WTC11 (cell line): ENCODE data around the gene AGAP1. TPM values are rescaled to one million over a fixed set of nuclear protein-coding genes. Genes with fewer than 3 reads are reported as not detected.

Experiments used
- ATAC-seq: fragments of 200-7000 bp; cut with Tn5 transposase; 2 replicates; pipeline ENCODE4 v1.10.0; 2021; ENCODE audit warnings: mild to moderate bottlenecking, moderate library complexity
- CTCF ChIA-PET: fragments of 300-600 bp; sonication (Branson Sonifier 250); formaldehyde crosslinking; loops from one replicate; lab custom pipeline; 2021; ENCODE audit warnings: antibody characterized with exemption; lab: Charles Lee
- POLR2A ChIA-PET: fragments of 350-600 bp; sonication (Branson Sonifier 250); formaldehyde crosslinking; loops from one replicate; lab custom pipeline; 2021; ENCODE audit warnings: antibody characterized with exemption; lab: Charles Lee
- DNase-seq: peaks from one replicate; pipeline ENCODE4 v3.0.0; 2021; ENCODE audit warnings: low spot score
- H3K27ac Mint-ChIP-seq: 2 replicates; pipeline ENCODE4 v1.8.0; 2021; ENCODE audit warnings: mixed read lengths
- H3K27me3 Mint-ChIP-seq: 2 replicates; pipeline ENCODE4 v1.8.0; 2021; ENCODE audit warnings: low read depth, mild to moderate bottlenecking, moderate library complexity, mixed read lengths
- H3K36me3 Mint-ChIP-seq: 2 replicates; pipeline ENCODE4 v1.8.0; 2021; ENCODE audit warnings: mixed read lengths
- H3K4me1 Mint-ChIP-seq: 2 replicates; pipeline ENCODE4 v1.8.0; 2022; ENCODE audit warnings: mixed read lengths
- H3K4me3 Mint-ChIP-seq: 2 replicates; pipeline ENCODE4 v1.8.0; 2021; ENCODE audit warnings: mild to moderate bottlenecking, moderate library complexity, mixed read lengths
- H3K9me3 Mint-ChIP-seq: 2 replicates; pipeline ENCODE4 v1.8.0; 2021; ENCODE audit warnings: mixed read lengths
- AFF4 ChIP-seq: sonication (generic); formaldehyde crosslinking; IDR thresholded peaks from 2 replicates; pipeline ENCODE4 v1.8.1; 2023; ENCODE audit warnings: mild to moderate bottlenecking, missing genetic modification reagents, borderline replicate concordance
- ATF1 ChIP-seq: sonication (generic); formaldehyde crosslinking; IDR thresholded peaks from 2 replicates; pipeline ENCODE4 v1.8.1; 2023; ENCODE audit warnings: mild to moderate bottlenecking, moderate library complexity, missing genetic modification reagents
- ATF2 ChIP-seq: sonication (generic); formaldehyde crosslinking; IDR thresholded peaks from 2 replicates; pipeline ENCODE4 v1.8.1; 2022; ENCODE audit warnings: low read depth, missing genetic modification reagents, borderline replicate concordance
- ATF3 ChIP-seq: sonication (generic); formaldehyde crosslinking; conservative IDR thresholded peaks from 2 replicates; pipeline ENCODE4 v1.8.1; 2022; ENCODE audit warnings: mild to moderate bottlenecking, missing genetic modification reagents
- ERG ChIP-seq: fragments of 250-450 bp; sonication (Bioruptor Pico); IDR thresholded peaks from 2 replicates; pipeline ENCODE4 v1.8.0; 2021; ENCODE audit warnings: mild to moderate bottlenecking
- ETV6 ChIP-seq: sonication (generic); formaldehyde crosslinking; IDR thresholded peaks from 2 replicates; pipeline ENCODE4 v1.8.1; 2022; ENCODE audit warnings: mild to moderate bottlenecking, missing genetic modification reagents
- FOXJ3 ChIP-seq: sonication (generic); formaldehyde crosslinking; IDR thresholded peaks from 2 replicates; pipeline ENCODE4 v1.9.0; 2021; ENCODE audit warnings: missing genetic modification reagents, mild to moderate bottlenecking, borderline replicate concordance
- HMGA2 ChIP-seq: fragments of 250-450 bp; sonication (Bioruptor Pico); IDR thresholded peaks from 2 replicates; pipeline ENCODE4 v1.4.0; 2021; ENCODE audit warnings: mild to moderate bottlenecking, moderate library complexity
- HMGXB4 ChIP-seq: sonication (generic); formaldehyde crosslinking; IDR thresholded peaks from 2 replicates; pipeline ENCODE4 v1.8.1; 2023; ENCODE audit warnings: mild to moderate bottlenecking, moderate library complexity, missing genetic modification reagents
- JAZF1 ChIP-seq: fragments of 250-450 bp; sonication (Bioruptor Pico); IDR thresholded peaks from 2 replicates; pipeline ENCODE4 v1.9.0; 2021; ENCODE audit warnings: moderate library complexity, mild to moderate bottlenecking, inconsistent platforms
- MAX ChIP-seq: sonication (generic); formaldehyde crosslinking; IDR thresholded peaks from 2 replicates; pipeline ENCODE4 v1.8.0; 2022; ENCODE audit warnings: mild to moderate bottlenecking, missing genetic modification reagents
- NFATC4 ChIP-seq: fragments of 250-450 bp; sonication (Bioruptor Pico); IDR thresholded peaks from 2 replicates; pipeline ENCODE4 v1.9.0; 2021; ENCODE audit warnings: mild to moderate bottlenecking
- NFYB ChIP-seq: sonication (generic); formaldehyde crosslinking; conservative IDR thresholded peaks from 2 replicates; pipeline ENCODE4 v1.8.0; 2022; ENCODE audit warnings: low read depth, missing genetic modification reagents
- RORB ChIP-seq: fragments of 250-450 bp; sonication (Bioruptor Pico); IDR thresholded peaks from 2 replicates; pipeline ENCODE4 v1.9.0; 2021; ENCODE audit warnings: mild to moderate bottlenecking
- TCF7 ChIP-seq: sonication (generic); formaldehyde crosslinking; IDR thresholded peaks from 2 replicates; pipeline ENCODE4 v1.8.0; 2022; ENCODE audit warnings: mild to moderate bottlenecking, low read depth, missing genetic modification reagents, moderate library complexity
- TEAD4 ChIP-seq: sonication (generic); formaldehyde crosslinking; IDR thresholded peaks from 2 replicates; pipeline ENCODE4 v1.8.0; 2022; ENCODE audit warnings: mild to moderate bottlenecking, missing genetic modification reagents
- ZBTB21 ChIP-seq: sonication (generic); formaldehyde crosslinking; IDR thresholded peaks from 2 replicates; pipeline ENCODE4 v1.8.1; 2023; ENCODE audit warnings: mild to moderate bottlenecking, missing genetic modification reagents, borderline replicate concordance
- ZNF425 ChIP-seq: fragments of 250-450 bp; sonication (Bioruptor Pico); conservative IDR thresholded peaks from 2 replicates; pipeline ENCODE4 v1.9.0; 2021; ENCODE audit warnings: mild to moderate bottlenecking
- ZNF532 ChIP-seq: fragments of 250-450 bp; sonication (Bioruptor Pico); IDR thresholded peaks from 2 replicates; pipeline ENCODE4 v1.9.0; 2021; ENCODE audit warnings: mild to moderate bottlenecking, borderline replicate concordance
- total RNA-seq: library from RNA; stranded (reverse); gene quantifications from 3 replicates; pipeline ENCODE4 v1.2.3, GENCODE V29; 2021

AGAP1 gene
- total RNA-seq, 1 experiment from 2014 or later = 49.3 TPM

- TF ChIP-seq HMGXB4 (CRISPR knock-in tag) = no peak
- TF ChIP-seq HMGA2 = no peak
- no peak for TF ChIP-seq ZBTB21 (CRISPR knock-in tag)
These were observed 94.9 kb downstream of the AGAP1 start (continued) for GRCh38 chr2:235588750-235589149.

GRCh38 chr2:235591231-235591730, 97.4 kb downstream of the AGAP1 start:
- Mint-ChIP-seq H3K27ac (no peak overlapping the region), H3K9me3 (no peaks in the 10 kb centered on the region), H3K36me3 (no peaks in the 10 kb centered on the region), H3K4me3 (no peak overlapping the region), H3K27me3 (no peaks in the 10 kb centered on the region; the same call in 1 of the 2 replicates), H3K4me1 (peaks cover 53% of the 10 kb centered on the region)
- no peak for ATAC-seq
- ChIA-PET CTCF (interaction anchor here (6.8 kb wide), 1 partner anchor 154 kb away, joined by 129 read pairs; no protein-coding TSS in a partner anchor), POLR2A (interaction anchor here (0.6 kb wide), 2 partner anchors 150 to 197 kb away, joined by 4 to 6 read pairs; no protein-coding TSS in a partner anchor)
- no peak for DNase-seq
- TF ChIP-seq TEAD4 (CRISPR knock-in tag) (no peak), FOXJ3 (CRISPR knock-in tag) (no peak), ETV6 (no peak), ATF2 (CRISPR knock-in tag) (no peak), ZNF425 (no peak), ATF3 (no peak), RORB (CRISPR knock-in tag) (no peak), ERG (CRISPR knock-in tag) (no peak), AFF4 (no peak), MAX (no peak), ZNF532 (CRISPR knock-in tag) (no peak), NFATC4 (no peak), ATF1 (no peak), JAZF1 (no peak), TCF7 (CRISPR knock-in tag) (no peak), NFYB (no peak)
